Measurements from ENCODE around the gene ETF1. TPM values are rescaled to one million over a fixed set of nuclear protein-coding genes. Genes with fewer than 3 reads are reported as not detected.

Gene ETF1
- total and polyA plus RNA-seq, 5 donors from 2014 or later, result 25.9 to 170 (median 38.8) TPM

GRCh38 chr5:138468133-138468965, 74.7 kb downstream of the ETF1 start:
- no peak overlapping the region for H3K27ac Mint-ChIP-seq
- Histone ChIP-seq H3K9me3 (ENCODE audit: control insufficient read depth in 2 of 2, low read length in 2 of 2) (no peaks in the 10 kb centered on the region), H3K27ac (ENCODE audit: insufficient read depth, low read length, poor library complexity, severe bottlenecking) (no peak overlapping the region), H3K27me3 (ENCODE audit: control insufficient read depth, insufficient read depth, low read length) (no peaks in the 10 kb centered on the region), H3K4me3 (ENCODE audit: low read depth, low read length) (no peak overlapping the region), H3K36me3 (ENCODE audit: control insufficient read depth, insufficient read depth, low read length) (peaks cover 7% of the 10 kb centered on the region), H3K4me1 (ENCODE audit: control insufficient read depth, insufficient read depth, low read length, poor library complexity, severe bottlenecking) (peaks cover 35% of the 10 kb centered on the region)
- peak overlapping the region; percentile 62 to 99 (median 69) for H3K4me3 Mint-ChIP-seq
- no peak for ATAC-seq (ENCODE audit: low read depth in 2 of 2)
- H3K9me3 Mint-ChIP-seq, result peaks cover 0 to 3% (median 0%) of the 10 kb centered on the region in 7 donors
- no peaks in the 10 kb centered on the region for H3K27me3 Mint-ChIP-seq
- no peak for DNase-seq
- H3K4me1 Mint-ChIP-seq, result peaks cover 4 to 27% (median 22%) of the 10 kb centered on the region in 4 donors
- peaks cover 13% of the 10 kb centered on the region for H3K36me3 Mint-ChIP-seq

GRCh38 chr5:138467711-138468132, 75.3 kb downstream of the ETF1 start:
- DNase-seq, result no peak
- Histone ChIP-seq H3K27ac (ENCODE audit: insufficient read depth, low read length, poor library complexity, severe bottlenecking) (no peak overlapping the region), H3K9me3 (ENCODE audit: control insufficient read depth in 2 of 2, low read length in 2 of 2) (no peaks in the 10 kb centered on the region), H3K27me3 (ENCODE audit: control insufficient read depth, insufficient read depth, low read length) (no peaks in the 10 kb centered on the region), H3K36me3 (ENCODE audit: control insufficient read depth, insufficient read depth, low read length) (peaks cover 7% of the 10 kb centered on the region), H3K4me1 (ENCODE audit: control insufficient read depth, insufficient read depth, low read length, poor library complexity, severe bottlenecking) (peaks cover 39% of the 10 kb centered on the region), H3K4me3 (ENCODE audit: low read depth, low read length) (no peak overlapping the region)
- H3K4me3 Mint-ChIP-seq, result peak overlapping the region; percentile 86 to 99 (median 90)
- H3K9me3 Mint-ChIP-seq, result peaks cover 0 to 3% (median 0%) of the 10 kb centered on the region in 7 donors
- peaks cover 13% of the 10 kb centered on the region for H3K36me3 Mint-ChIP-seq
- peak overlapping the region; percentile 58 to 87 (median 75) for H3K27ac Mint-ChIP-seq
- no peaks in the 10 kb centered on the region for H3K27me3 Mint-ChIP-seq
- peaks cover 4 to 27% (median 22%) of the 10 kb centered on the region in 4 donors for H3K4me1 Mint-ChIP-seq
- ATAC-seq (ENCODE audit: low read depth in 2 of 2), result no peak

GRCh38 chr5:138466900-138467710, 75.9 kb downstream of the ETF1 start:
- Mint-ChIP-seq H3K9me3 (peaks cover 0 to 3% (median 0%) of the 10 kb centered on the region in 7 donors), H3K27ac (peak overlapping the region; percentile 58 to 87 (median 75)), H3K36me3 (peaks cover 13% of the 10 kb centered on the region), H3K4me3 (peak overlapping the region; percentile 86 to 99 (median 90)), H3K27me3 (no peaks in the 10 kb centered on the region), H3K4me1 (peaks cover 4 to 27% (median 22%) of the 10 kb centered on the region in 4 donors)
- no peak for ATAC-seq (ENCODE audit: low read depth in 2 of 2)
- Histone ChIP-seq H3K4me1 (ENCODE audit: control insufficient read depth, insufficient read depth, low read length, poor library complexity, severe bottlenecking) (peaks cover 39% of the 10 kb centered on the region), H3K4me3 (ENCODE audit: low read depth, low read length) (peak overlapping the region; percentile 79), H3K9me3 (ENCODE audit: control insufficient read depth in 2 of 2, low read length in 2 of 2) (no peaks in the 10 kb centered on the region), H3K36me3 (ENCODE audit: control insufficient read depth, insufficient read depth, low read length) (peaks cover 7% of the 10 kb centered on the region), H3K27me3 (ENCODE audit: control insufficient read depth, insufficient read depth, low read length) (no peaks in the 10 kb centered on the region), H3K27ac (ENCODE audit: insufficient read depth, low read length, poor library complexity, severe bottlenecking) (no peak overlapping the region)
- DNase-seq, result peak in 1 of 3 donors; percentile 18

GRCh38 chr5:138466125-138466899, 76.7 kb downstream of the ETF1 start:
- H3K9me3 Mint-ChIP-seq, result peaks cover 0 to 3% (median 0%) of the 10 kb centered on the region in 7 donors
- peak overlapping the region; percentile 87 to 99 (median 92) for H3K4me3 Mint-ChIP-seq
- H3K4me1 Mint-ChIP-seq, result peaks cover 4 to 31% (median 22%) of the 10 kb centered on the region in 4 donors
- H3K27ac ChIP-seq (ENCODE audit: insufficient read depth, low read length, poor library complexity, severe bottlenecking), result peak overlapping the region; percentile 43
- H3K36me3 Mint-ChIP-seq, result peaks cover 13% of the 10 kb centered on the region
- ATAC-seq (ENCODE audit: low read depth in 2 of 2) (no peak), DNase-seq (peak; percentile 10 to 30 (median 20))
- H3K36me3 ChIP-seq (ENCODE audit: control insufficient read depth, insufficient read depth, low read length), result peaks cover 7% of the 10 kb centered on the region
- H3K4me3 ChIP-seq (ENCODE audit: low read depth, low read length), result peak overlapping the region; percentile 79
- no peaks in the 10 kb centered on the region for H3K9me3 ChIP-seq (ENCODE audit: control insufficient read depth in 2 of 2, low read length in 2 of 2)
- H3K27me3 Mint-ChIP-seq, result no peaks in the 10 kb centered on the region
- peak overlapping the region in 2 of 3 donors; percentile 75 to 87 for H3K27ac Mint-ChIP-seq
- no peaks in the 10 kb centered on the region for H3K27me3 ChIP-seq (ENCODE audit: control insufficient read depth, insufficient read depth, low read length)
- peaks cover 39% of the 10 kb centered on the region for H3K4me1 ChIP-seq (ENCODE audit: control insufficient read depth, insufficient read depth, low read length, poor library complexity, severe bottlenecking)

GRCh38 chr5:138465261-138466124, 77.5 kb downstream of the ETF1 start, which contains the start of gene EGR1:
Gene EGR1, plus strand, starts transcription at chr5:138465479. Its CDS starts 283 bp downstream, at chr5:138465762.
- H3K9me3 ChIP-seq (ENCODE audit: control insufficient read depth in 2 of 2, low read length in 2 of 2), result no peaks in the 10 kb centered on the region
- peak; percentile 94 to 97 (median 96) for DNase-seq
- H3K4me3 ChIP-seq (ENCODE audit: low read depth, low read length), result peak within 1 kb of the TSS; percentile 79
- peak; percentile 66 to 69 for ATAC-seq (ENCODE audit: low read depth in 2 of 2)
- H3K36me3 ChIP-seq (ENCODE audit: control insufficient read depth, insufficient read depth, low read length), result peaks cover 7% of the 10 kb centered on the region
- peak within 1 kb of the TSS; percentile 14 to 92 (median 91) for H3K27ac Mint-ChIP-seq
- peak within 1 kb of the TSS; percentile 89 to 99 (median 93) for H3K4me3 Mint-ChIP-seq
- H3K4me1 ChIP-seq (ENCODE audit: control insufficient read depth, insufficient read depth, low read length, poor library complexity, severe bottlenecking), result peaks cover 40% of the 10 kb centered on the region
- peaks cover 13% of the 10 kb centered on the region for H3K36me3 Mint-ChIP-seq
- H3K4me1 Mint-ChIP-seq, result peaks cover 10 to 37% (median 29%) of the 10 kb centered on the region in 4 donors
- no peaks in the 10 kb centered on the region for H3K27me3 ChIP-seq (ENCODE audit: control insufficient read depth, insufficient read depth, low read length)
- H3K9me3 Mint-ChIP-seq, result peaks cover 0 to 3% (median 0%) of the 10 kb centered on the region in 7 donors
- H3K27me3 Mint-ChIP-seq, result no peaks in the 10 kb centered on the region
- H3K27ac ChIP-seq (ENCODE audit: insufficient read depth, low read length, poor library complexity, severe bottlenecking), result peak within 1 kb of the TSS; percentile 98

- peaks cover 13% of the 10 kb centered on the region for H3K36me3 Mint-ChIP-seq
- Histone ChIP-seq H3K27me3 (ENCODE audit: control insufficient read depth, insufficient read depth, low read length) (no peaks in the 10 kb centered on the region), H3K4me3 (ENCODE audit: low read depth, low read length) (peak overlapping the region; percentile 72), H3K4me1 (ENCODE audit: control insufficient read depth, insufficient read depth, low read length, poor library complexity, severe bottlenecking) (peaks cover 49% of the 10 kb centered on the region), H3K36me3 (ENCODE audit: control insufficient read depth, insufficient read depth, low read length) (peaks cover 7% of the 10 kb centered on the region), H3K9me3 (ENCODE audit: control insufficient read depth in 2 of 2, low read length in 2 of 2) (no peaks in the 10 kb centered on the region), H3K27ac (ENCODE audit: insufficient read depth, low read length, poor library complexity, severe bottlenecking) (peak overlapping the region; percentile 98)
- H3K27ac Mint-ChIP-seq, result peak overlapping the region; percentile 14 to 92 (median 91)
- no peaks in the 10 kb centered on the region for H3K27me3 Mint-ChIP-seq
- peaks cover 8 to 46% (median 32%) of the 10 kb centered on the region in 4 donors for H3K4me1 Mint-ChIP-seq
- ATAC-seq (ENCODE audit: low read depth in 2 of 2) (peak; percentile 74 to 75), DNase-seq (peak; percentile 94 to 99 (median 98))
- H3K9me3 Mint-ChIP-seq, result peaks cover 0 to 3% (median 0%) of the 10 kb centered on the region in 7 donors
- H3K4me3 Mint-ChIP-seq, result peak overlapping the region; percentile 89 to 99 (median 93)
Observed at GRCh38 chr5:138464388-138465260, 78.4 kb downstream of the ETF1 start.

All from CD4-positive, CD25-positive, alpha-beta regulatory T cell (primary cell).